ENCODE data around the gene PCDHGB3.
"Not testable (repeated sequence)": the region's sequence is repeated elsewhere in the genome, so short reads cannot be mapped to it uniquely, and the experiment has no call there.

Gene PCDHGB3

DNA sequence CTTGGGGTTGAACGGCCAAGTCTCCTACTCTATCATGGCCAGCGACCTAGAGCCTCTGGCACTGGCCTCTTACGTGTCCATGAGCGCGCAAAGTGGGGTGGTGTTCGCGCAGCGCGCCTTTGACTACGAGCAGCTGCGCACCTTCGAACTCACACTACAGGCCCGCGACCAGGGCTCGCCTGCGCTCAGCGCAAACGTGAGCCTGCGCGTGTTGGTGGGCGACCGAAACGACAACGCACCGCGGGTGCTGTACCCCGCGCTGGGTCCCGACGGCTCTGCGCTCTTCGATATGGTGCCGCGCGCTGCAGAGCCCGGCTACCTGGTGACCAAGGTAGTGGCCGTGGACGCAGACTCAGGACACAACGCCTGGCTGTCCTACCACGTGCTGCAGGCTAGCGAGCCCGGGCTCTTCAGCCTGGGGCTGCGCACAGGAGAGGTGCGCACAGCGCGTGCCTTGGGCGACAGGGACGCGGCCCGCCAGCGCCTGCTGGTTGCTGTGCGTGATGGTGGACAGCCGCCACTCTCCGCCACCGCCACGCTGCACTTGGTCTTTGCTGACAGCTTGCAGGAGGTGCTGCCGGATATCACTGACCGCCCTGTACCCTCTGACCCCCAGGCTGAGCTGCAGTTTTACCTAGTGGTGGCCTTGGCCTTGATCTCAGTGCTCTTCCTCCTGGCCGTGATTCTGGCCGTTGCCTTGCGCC lies 29.7 kb downstream of the PCDHGB3 start:
- FAIRE-seq (no peak), DNase-seq (ENCODE audit: insufficient read length, low spot score) (no peak)
- TF ChIP-seq, protein P1, sequence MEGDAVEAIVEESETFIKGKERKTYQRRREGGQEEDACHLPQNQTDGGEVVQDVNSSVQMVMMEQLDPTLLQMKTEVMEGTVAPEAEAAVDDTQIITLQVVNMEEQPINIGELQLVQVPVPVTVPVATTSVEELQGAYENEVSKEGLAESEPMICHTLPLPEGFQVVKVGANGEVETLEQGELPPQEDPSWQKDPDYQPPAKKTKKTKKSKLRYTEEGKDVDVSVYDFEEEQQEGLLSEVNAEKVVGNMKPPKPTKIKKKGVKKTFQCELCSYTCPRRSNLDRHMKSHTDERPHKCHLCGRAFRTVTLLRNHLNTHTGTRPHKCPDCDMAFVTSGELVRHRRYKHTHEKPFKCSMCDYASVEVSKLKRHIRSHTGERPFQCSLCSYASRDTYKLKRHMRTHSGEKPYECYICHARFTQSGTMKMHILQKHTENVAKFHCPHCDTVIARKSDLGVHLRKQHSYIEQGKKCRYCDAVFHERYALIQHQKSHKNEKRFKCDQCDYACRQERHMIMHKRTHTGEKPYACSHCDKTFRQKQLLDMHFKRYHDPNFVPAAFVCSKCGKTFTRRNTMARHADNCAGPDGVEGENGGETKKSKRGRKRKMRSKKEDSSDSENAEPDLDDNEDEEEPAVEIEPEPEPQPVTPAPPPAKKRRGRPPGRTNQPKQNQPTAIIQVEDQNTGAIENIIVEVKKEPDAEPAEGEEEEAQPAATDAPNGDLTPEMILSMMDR (IDR thresholded peaks at IDR 0.05; ENCODE audit: insufficient read depth, missing control alignments) = no peak

DNA sequence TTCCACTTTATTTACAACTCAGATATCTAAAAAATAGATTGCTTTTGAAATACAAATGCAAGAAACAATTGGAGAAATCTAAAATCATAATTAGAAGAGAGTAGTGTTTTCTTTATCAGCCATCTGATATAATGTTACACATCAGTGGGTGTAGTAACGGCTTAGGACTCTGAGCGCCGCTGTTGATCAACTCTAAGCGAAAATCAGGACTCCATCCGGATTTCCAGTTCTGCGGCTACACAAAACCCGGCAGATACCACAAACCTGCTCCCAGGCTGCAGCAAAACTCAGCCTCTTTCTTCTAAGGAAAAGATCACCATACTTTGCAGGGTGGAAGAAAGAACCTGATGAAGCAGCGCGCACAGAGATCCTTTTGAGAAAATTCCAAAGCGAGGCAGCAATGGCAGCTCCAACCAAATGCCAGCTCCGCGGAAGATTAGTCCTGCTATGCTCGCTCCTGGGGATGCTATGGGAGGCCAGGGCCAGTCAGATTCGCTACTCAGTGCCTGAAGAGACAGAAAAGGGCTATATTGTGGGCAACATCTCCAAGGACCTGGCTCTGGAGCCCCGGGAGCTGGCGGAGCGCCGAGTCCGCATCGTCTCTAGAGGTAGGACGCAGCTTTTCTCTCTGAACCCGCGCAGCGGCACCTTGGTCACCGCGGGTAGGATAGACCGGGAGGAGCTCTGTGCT lies 32.7 kb downstream of the PCDHGB3 start, which contains the start of gene PCDHGA9:
PCDHGA9 (plus strand) TSS at position 226 of the 691 bp plus-strand sequence; CDS start at position 401, 175 bp downstream.
- TF ChIP-seq, protein P1 (IDR thresholded peaks at IDR 0.05; ENCODE audit: insufficient read depth, missing control alignments) = peak; percentile 42
- DNase-seq (ENCODE audit: insufficient read length, low spot score) (no peak), FAIRE-seq (no peak)

DNA sequence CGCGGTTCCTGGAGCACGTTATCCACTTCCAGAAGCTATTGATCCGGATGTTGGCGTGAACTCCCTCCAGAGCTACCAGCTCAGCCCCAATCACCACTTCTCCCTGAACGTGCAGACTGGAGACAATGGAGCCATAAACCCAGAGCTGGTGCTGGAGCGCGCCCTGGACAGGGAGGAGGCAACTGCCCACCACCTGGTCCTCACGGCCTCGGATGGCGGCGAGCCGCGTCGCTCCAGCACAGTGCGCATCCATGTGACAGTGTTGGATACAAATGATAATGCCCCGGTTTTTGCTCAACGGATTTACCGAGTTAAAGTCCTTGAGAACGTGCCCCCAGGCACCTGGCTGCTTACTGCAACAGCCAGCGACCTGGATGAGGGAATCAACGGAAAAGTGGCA lies 33.3 kb downstream of the PCDHGB3 start:
- TF ChIP-seq, protein P1 (IDR thresholded peaks at IDR 0.05; ENCODE audit: insufficient read depth, missing control alignments) = no peak
- DNase-seq (ENCODE audit: insufficient read length, low spot score) = no peak
- FAIRE-seq = no peak

DNA sequence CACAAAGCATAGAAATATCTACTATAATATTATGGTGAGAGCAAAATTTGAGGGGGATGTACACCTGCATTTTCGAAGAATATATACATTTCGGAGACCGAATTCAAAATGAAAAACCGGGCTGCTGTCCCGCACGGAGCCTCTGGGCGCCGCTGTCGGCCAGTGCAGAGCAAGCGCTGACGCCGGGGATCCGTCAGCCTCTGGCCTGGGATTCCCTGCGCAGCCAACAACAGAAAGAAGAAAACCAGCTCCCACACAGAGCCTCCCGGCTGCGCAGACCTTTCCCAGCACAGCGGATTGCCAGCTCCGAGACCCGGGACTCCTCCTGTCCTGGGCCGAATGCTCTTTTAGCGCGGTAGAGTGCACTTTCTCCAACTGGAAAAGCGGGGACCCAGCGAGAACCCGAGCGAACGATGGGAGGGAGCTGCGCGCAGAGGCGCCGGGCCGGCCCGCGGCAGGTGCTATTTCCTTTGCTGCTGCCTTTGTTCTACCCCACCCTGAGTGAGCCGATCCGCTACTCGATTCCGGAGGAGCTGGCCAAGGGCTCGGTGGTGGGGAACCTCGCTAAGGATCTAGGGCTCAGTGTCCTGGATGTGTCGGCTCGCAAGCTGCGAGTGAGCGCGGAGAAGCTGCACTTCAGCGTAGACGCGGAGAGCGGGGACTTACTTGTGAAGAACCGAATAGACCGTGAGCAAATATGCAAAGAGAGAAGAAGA lies 37.9 kb downstream of the PCDHGB3 start, which contains the start of gene PCDHGB6:
PCDHGB6 (plus strand) TSS at position 232 of the 716 bp plus-strand sequence; CDS start at position 414, 182 bp downstream.
- DNase-seq (ENCODE audit: insufficient read length, low spot score); FAIRE-seq: not testable (repeated sequence)

DNA sequence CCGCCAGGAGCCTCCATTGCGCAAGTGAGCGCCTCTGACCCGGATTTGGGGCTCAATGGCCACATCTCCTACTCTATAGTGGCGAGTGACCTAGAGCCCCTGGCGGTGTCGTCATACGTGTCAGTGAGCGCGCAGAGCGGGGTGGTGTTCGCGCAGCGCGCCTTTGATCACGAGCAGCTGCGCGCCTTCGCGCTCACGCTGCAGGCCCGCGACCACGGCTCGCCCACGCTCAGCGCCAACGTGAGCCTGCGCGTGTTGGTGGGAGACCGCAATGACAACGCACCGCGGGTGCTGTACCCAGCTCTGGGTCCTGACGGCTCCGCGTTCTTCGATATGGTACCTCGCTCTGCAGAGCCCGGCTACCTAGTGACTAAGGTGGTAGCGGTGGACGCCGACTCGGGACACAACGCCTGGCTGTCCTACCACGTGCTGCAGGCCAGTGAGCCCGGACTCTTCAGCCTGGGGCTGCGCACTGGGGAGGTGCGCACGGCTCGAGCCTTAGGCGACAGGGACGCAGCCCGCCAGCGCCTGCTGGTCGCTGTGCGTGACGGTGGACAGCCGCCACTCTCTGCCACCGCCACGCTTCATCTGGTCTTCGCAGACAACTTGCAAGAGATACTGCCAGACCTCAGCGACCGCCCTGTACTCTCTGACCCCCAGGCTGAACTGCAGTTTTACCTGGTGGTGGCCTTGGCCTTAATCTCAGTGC lies 39.7 kb downstream of the PCDHGB3 start:
- TF ChIP-seq, protein P1 (IDR thresholded peaks at IDR 0.05; ENCODE audit: insufficient read depth, missing control alignments) = no peak
- no peak for FAIRE-seq

DNA sequence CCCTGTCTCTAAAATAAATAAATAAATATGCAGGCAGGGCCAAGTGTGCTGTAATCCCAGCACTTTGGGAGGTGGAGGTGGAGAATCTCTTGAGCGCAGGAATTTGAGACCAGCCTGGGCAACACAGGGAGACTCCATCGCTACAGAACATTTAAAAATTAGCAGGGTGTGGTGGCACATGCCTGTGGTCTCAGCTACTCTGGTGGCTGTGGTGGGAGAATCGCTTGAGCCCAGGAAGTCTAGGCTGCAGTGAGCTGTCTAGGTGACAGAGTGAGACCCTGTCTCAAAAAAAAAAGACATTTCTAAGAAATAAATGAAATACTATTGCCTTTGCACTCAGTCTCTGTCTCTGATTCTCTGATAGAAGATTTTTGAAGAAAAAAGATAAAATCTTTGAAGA lies 41.5 kb downstream of the PCDHGB3 start:
- DNase-seq (ENCODE audit: insufficient read length, low spot score) (no peak), FAIRE-seq (no peak)
- TF ChIP-seq, protein P1 (IDR thresholded peaks at IDR 0.05; ENCODE audit: insufficient read depth, missing control alignments) = no peak

More for the DNA sequence above, 39.7 kb downstream of the PCDHGB3 start:
- DNase-seq (ENCODE audit: insufficient read length, low spot score) = no peak

Measured in D721Med (cell line).